Measurements from ENCODE around the gene SLC1A7. TPM values are rescaled to one million over a fixed set of nuclear protein-coding genes. Genes with fewer than 3 reads are reported as not detected.

The SLC1A7 gene
- total RNA-seq, 1 donor from 2014 or later: not detected

DNA sequence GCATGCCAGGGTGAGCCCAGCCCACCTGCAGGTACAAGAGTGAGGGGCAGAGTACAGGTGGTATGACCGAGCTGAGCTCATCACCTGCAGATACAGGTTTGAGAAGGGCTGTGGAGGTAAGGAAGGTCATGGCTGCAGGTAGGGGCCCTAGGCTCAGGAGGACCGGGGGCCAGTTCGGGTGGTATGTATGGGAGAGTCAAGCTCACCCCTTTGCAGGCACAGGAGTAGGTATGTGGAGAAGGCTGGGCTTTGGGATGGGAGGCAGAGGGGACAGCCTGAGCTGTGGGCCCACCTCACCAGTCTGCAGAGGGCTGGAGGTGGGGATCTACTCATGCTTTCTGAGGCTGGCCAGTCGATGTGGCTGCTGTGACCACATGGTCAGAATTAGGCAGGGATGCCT lies 63.2 kb downstream of the SLC1A7 start:
- TF ChIP-seq, protein P1, sequence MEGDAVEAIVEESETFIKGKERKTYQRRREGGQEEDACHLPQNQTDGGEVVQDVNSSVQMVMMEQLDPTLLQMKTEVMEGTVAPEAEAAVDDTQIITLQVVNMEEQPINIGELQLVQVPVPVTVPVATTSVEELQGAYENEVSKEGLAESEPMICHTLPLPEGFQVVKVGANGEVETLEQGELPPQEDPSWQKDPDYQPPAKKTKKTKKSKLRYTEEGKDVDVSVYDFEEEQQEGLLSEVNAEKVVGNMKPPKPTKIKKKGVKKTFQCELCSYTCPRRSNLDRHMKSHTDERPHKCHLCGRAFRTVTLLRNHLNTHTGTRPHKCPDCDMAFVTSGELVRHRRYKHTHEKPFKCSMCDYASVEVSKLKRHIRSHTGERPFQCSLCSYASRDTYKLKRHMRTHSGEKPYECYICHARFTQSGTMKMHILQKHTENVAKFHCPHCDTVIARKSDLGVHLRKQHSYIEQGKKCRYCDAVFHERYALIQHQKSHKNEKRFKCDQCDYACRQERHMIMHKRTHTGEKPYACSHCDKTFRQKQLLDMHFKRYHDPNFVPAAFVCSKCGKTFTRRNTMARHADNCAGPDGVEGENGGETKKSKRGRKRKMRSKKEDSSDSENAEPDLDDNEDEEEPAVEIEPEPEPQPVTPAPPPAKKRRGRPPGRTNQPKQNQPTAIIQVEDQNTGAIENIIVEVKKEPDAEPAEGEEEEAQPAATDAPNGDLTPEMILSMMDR (IDR thresholded peaks at IDR 0.05; ENCODE audit: insufficient read depth, low read length, poor library complexity, severe bottlenecking): no peak
- no peak for DNase-seq (ENCODE audit: low read depth)
- Histone ChIP-seq H3K4me3 (ENCODE audit: low read depth, low read length) (no peak overlapping the region), H3K36me3 (ENCODE audit: control insufficient read depth, insufficient read depth, low read length) (no peaks in the 10 kb centered on the region), H3K27me3 (ENCODE audit: control insufficient read depth, insufficient read depth, low read length) (no peaks in the 10 kb centered on the region)

DNA sequence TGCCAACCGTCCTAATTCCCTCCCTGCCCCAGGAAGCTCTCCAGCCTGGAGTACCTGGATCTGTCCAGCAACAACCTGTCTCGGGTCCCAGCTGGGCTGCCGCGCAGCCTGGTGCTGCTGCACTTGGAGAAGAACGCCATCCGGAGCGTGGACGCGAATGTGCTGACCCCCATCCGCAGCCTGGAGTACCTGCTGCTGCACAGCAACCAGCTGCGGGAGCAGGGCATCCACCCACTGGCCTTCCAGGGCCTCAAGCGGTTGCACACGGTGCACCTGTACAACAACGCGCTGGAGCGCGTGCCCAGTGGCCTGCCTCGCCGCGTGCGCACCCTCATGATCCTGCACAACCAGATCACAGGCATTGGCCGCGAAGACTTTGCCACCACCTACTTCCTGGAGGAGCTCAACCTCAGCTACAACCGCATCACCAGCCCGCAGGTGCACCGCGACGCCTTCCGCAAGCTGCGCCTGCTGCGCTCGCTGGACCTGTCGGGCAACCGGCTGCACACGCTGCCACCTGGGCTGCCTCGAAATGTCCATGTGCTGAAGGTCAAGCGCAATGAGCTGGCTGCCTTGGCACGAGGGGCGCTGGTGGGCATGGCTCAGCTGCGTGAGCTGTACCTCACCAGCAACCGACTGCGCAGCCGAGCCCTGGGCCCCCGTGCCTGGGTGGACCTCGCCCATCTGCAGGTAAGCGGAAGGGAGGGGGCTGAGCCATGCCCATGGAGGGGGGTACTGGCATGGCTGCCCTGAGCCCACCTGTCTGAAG lies 63.9 kb downstream of the SLC1A7 start:
- TF ChIP-seq, protein P1 (IDR thresholded peaks at IDR 0.05; ENCODE audit: insufficient read depth, low read length, poor library complexity, severe bottlenecking): no peak
- DNase-seq (ENCODE audit: low read depth): no peak
- Histone ChIP-seq H3K4me3 (ENCODE audit: low read depth, low read length) (no peak overlapping the region), H3K36me3 (ENCODE audit: control insufficient read depth, insufficient read depth, low read length) (no peaks in the 10 kb centered on the region), H3K27me3 (ENCODE audit: control insufficient read depth, insufficient read depth, low read length) (no peaks in the 10 kb centered on the region)

DNA sequence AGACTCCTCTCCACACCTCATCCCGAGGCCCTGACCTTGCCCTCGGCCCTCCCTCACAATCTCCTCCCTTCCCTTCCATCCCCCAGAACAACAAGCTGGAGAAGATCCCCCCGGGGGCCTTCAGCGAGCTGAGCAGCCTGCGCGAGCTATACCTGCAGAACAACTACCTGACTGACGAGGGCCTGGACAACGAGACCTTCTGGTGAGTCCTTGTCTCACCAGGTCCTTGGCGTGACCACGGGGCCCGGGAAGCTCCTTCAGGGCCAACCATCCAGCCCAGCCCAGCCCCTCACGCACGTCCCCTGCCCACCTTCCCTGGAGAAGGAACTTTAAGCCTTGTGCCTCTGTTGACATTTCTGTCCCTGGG lies 64.9 kb downstream of the SLC1A7 start:
- TF ChIP-seq, protein P1 (IDR thresholded peaks at IDR 0.05; ENCODE audit: insufficient read depth, low read length, poor library complexity, severe bottlenecking): no peak
- no peak for DNase-seq (ENCODE audit: low read depth)
- no peaks in the 10 kb centered on the region for H3K27me3 ChIP-seq (ENCODE audit: control insufficient read depth, insufficient read depth, low read length)
- no peak overlapping the region for H3K4me3 ChIP-seq (ENCODE audit: low read depth, low read length)
- no peaks in the 10 kb centered on the region for H3K36me3 ChIP-seq (ENCODE audit: control insufficient read depth, insufficient read depth, low read length)

DNA sequence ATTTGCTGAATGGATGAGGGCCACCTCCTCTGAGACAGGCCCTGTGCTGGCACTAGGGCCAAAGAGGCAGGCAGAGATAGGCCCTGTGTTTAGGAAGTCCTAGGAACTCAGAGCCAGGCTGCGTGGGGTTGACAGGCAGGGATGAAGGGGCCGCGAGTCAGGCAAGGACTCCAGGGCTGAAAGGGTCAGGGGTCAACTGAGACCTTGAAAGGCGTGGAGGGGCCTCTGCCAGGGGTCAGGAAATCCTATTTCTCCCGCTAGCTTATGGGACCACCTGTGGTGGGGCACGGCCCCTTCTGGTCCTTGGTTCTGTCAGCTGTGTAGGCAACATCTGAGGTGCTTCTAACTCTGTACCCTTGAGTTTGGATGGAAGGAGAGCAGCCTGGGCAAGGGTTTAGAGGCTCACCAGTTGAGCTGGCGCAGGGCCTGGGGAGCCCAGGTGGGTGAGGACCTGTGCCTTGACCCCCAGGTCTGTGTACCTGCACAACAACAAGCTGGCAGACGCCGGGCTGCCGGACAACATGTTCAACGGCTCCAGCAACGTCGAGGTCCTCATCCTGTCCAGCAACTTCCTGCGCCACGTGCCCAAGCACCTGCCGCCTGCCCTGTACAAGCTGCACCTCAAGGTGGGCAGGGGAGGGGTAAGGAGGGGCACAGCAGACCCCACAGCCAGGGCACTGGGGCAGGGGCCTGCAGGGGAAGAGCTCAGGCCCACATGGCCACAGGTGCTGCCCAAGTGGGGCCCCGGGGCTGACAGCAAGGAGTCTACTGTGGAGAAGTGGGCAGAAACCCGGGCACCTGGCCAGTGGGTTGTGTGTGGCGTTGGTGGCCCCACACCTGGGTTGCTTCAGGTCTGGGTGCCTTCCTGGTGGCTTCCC lies 65.5 kb downstream of the SLC1A7 start:
- no peaks in the 10 kb centered on the region for H3K36me3 ChIP-seq (ENCODE audit: control insufficient read depth, insufficient read depth, low read length)
- no peak for DNase-seq (ENCODE audit: low read depth)
- H3K27me3 ChIP-seq (ENCODE audit: control insufficient read depth, insufficient read depth, low read length): no peaks in the 10 kb centered on the region
- TF ChIP-seq, protein P1 (IDR thresholded peaks at IDR 0.05; ENCODE audit: insufficient read depth, low read length, poor library complexity, severe bottlenecking): no peak
- no peak overlapping the region for H3K4me3 ChIP-seq (ENCODE audit: low read depth, low read length)

DNA sequence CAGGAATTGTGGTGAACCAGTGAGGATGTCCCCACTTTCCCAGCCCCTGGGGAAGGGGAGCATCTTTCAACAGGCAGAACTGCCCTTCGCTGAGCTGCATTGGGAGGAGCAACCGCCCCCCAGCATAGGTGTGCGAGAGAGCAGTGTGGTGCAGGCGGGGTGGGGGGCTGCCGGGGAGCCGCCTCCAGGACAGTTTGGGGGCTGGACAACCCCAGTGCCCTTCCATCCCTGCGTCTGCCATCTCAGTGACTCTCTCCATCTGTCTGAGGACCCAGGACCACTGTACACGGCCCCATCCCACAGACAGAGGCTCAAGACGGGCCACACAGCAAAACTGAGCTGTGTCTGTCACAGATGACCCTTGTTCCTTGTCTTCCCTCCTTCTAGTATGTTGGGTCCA lies 66.3 kb downstream of the SLC1A7 start:
- no peaks in the 10 kb centered on the region for H3K27me3 ChIP-seq (ENCODE audit: control insufficient read depth, insufficient read depth, low read length)
- H3K36me3 ChIP-seq (ENCODE audit: control insufficient read depth, insufficient read depth, low read length): no peaks in the 10 kb centered on the region
- no peak overlapping the region for H3K4me3 ChIP-seq (ENCODE audit: low read depth, low read length)
- no peak for DNase-seq (ENCODE audit: low read depth)
- TF ChIP-seq, protein P1 (IDR thresholded peaks at IDR 0.05; ENCODE audit: insufficient read depth, low read length, poor library complexity, severe bottlenecking): no peak
